GM12878 (cell line): ENCODE data around the gene RHOBTB1.
"Not testable (repeated sequence)": the region's sequence is repeated elsewhere in the genome, so short reads cannot be mapped to it uniquely, and the experiment has no call there.

Source experiments
- CHD2 ChIP-seq: IDR thresholded peaks from 2 replicates; pipeline ENCODE4 v1.6.1; 2011; ENCODE audit warnings: low read depth, low read length, improper control_type of control experiment, borderline replicate concordance
- MTA3 ChIP-seq: IDR thresholded peaks from 2 replicates; pipeline ENCODE4 v1.6.1; 2012; ENCODE audit warnings: low read length, inconsistent platforms, borderline replicate concordance

DNA sequence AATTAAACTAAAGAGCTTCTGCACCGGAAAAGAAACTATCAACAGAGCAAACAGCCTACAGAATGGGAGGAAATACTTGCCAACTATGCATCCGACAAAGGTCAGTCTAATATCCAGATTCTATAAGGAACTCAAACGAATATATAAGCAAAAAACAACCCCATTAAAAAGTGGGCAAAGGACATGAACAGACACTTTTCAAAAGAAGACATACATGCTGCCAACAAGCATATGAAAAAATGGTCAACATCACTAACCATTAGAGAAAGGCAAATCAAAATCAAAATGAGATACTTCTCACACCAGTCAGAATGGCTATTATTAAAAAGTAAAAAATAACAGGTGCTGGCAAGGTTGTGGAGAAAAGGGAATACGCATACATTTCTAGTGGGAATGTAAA lies 111.8 kb downstream of the RHOBTB1 start:
- not testable (repeated sequence) for TF ChIP-seq MTA3, CHD2
